ENCODE data around the gene TGFBR2.

DNA sequence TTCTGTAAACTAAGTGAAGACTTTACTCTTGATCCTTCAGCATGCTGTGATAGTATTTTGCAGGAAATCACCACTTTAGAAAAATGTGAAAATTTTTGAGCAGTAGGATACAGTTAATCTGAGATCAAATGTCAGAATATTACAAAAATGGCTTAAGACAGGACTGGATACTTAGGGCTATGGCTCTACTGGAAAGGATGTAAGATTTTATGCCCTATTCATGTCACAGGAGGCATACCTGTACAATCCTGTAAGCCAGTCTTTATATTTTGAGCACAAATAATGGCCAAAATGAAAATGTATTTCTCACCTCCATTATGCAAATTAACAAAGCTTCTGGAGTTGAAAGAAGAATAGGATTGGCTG lies 8.6 kb upstream of the TGFBR2 start:
- TF ChIP-seq, protein P1, sequence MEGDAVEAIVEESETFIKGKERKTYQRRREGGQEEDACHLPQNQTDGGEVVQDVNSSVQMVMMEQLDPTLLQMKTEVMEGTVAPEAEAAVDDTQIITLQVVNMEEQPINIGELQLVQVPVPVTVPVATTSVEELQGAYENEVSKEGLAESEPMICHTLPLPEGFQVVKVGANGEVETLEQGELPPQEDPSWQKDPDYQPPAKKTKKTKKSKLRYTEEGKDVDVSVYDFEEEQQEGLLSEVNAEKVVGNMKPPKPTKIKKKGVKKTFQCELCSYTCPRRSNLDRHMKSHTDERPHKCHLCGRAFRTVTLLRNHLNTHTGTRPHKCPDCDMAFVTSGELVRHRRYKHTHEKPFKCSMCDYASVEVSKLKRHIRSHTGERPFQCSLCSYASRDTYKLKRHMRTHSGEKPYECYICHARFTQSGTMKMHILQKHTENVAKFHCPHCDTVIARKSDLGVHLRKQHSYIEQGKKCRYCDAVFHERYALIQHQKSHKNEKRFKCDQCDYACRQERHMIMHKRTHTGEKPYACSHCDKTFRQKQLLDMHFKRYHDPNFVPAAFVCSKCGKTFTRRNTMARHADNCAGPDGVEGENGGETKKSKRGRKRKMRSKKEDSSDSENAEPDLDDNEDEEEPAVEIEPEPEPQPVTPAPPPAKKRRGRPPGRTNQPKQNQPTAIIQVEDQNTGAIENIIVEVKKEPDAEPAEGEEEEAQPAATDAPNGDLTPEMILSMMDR (IDR thresholded peaks at IDR 0.05; ENCODE audit: poor library complexity), result no peak
- TF ChIP-seq EZH2 (IDR thresholded peaks at IDR 0.05; ENCODE audit: borderline replicate concordance) (no peak), EZH2phosphoT487 (IDR thresholded peaks at IDR 0.05; ENCODE audit: low read depth, severe bottlenecking, unreplicated experiment) (no peak)
